Spleen (tissue), 11 donors: ENCODE measurements around the gene NAA16. TPM values are rescaled to one million over a fixed set of nuclear protein-coding genes. Genes with fewer than 3 reads are reported as not detected.

Source experiments
- DNase-seq: peaks from one replicate; pipeline ENCODE4 v3.0.0-alpha.2; 2020
- H3K27ac ChIP-seq, 8 donors: fragments of 200-600 bp; sonication (generic) in 7 of 8; 1 replicate in 4 of 8; 2 replicates in 4 of 8; pipeline versions ENCODE4 v1.5.0 to v1.8.0; 2016 to 2021; ENCODE audit warnings: inconsistent platforms in 4 of 8, mild to moderate bottlenecking in 4 of 8, moderate library complexity in 1 of 8
- H3K27me3 ChIP-seq, 7 donors: fragments of 200-600 bp; sonication (generic) in 6 of 7; replicated peaks in 1 of 7; 1 replicate in 4 of 7; 2 replicates in 3 of 7; pipeline versions ENCODE4 v1.5.0 to v1.8.0; 2016 to 2021; ENCODE audit warnings: inconsistent platforms in 3 of 7, mild to moderate bottlenecking in 1 of 7
- H3K36me3 ChIP-seq, 6 donors: fragments of 200-600 bp; sonication (generic) in 5 of 6; 1 replicate in 4 of 6; 2 replicates in 2 of 6; pipeline versions ENCODE4 v1.5.0 to v1.8.0; 2016 to 2021; ENCODE audit warnings: inconsistent platforms in 2 of 6
- H3K4me1 ChIP-seq, 6 donors: fragments of 200-600 bp; sonication (generic) in 5 of 6; 1 replicate in 3 of 6; 2 replicates in 3 of 6; pipeline versions ENCODE4 v1.5.0 to v1.8.0; 2016 to 2021; ENCODE audit warnings: inconsistent platforms in 3 of 6
- H3K4me3 ChIP-seq, 8 donors: fragments of 200-600 bp; sonication (generic) in 7 of 8; 1 replicate in 4 of 8; 2 replicates in 4 of 8; pipeline versions ENCODE4 v1.5.0 to v1.8.0; 2016 to 2021; ENCODE audit warnings: inconsistent platforms in 4 of 8, mild to moderate bottlenecking in 4 of 8, moderate library complexity in 2 of 8
- H3K9me3 ChIP-seq, 8 donors: fragments of 200-600 bp; sonication (generic) in 7 of 8; 1 replicate in 4 of 8; 2 replicates in 4 of 8; pipeline versions ENCODE4 v1.5.0 to v1.8.0; 2016 to 2021; ENCODE audit warnings: inconsistent platforms in 4 of 8
- CTCF ChIP-seq, 11 experiments: fragments of 200-600 bp in 7 of 11; fragments of 450-650 bp in 4 of 11; sonication (generic) in 4 of 11; IDR thresholded peaks in 8 of 11; conservative IDR thresholded peaks in 3 of 11; 1 replicate in 7 of 11; 2 replicates in 4 of 11; pipeline versions ENCODE4 v1.4.0 to v1.8.0; 2016 to 2021; ENCODE audit warnings: antibody characterized with exemption in 11 of 11, inconsistent platforms in 4 of 11, mild to moderate bottlenecking in 1 of 11
- POLR2A ChIP-seq, 3 donors: fragments of 450-650 bp; IDR thresholded peaks; one replicate each; pipeline ENCODE4 v1.5.1; 2017; ENCODE audit warnings: antibody characterized with exemption in 3 of 3, mild to moderate bottlenecking in 1 of 3
- POLR2AphosphoS5 ChIP-seq, 3 donors: sonication (generic); formaldehyde crosslinking; IDR thresholded peaks; one replicate each; pipeline ENCODE4 v1.5.1; 2017; ENCODE audit warnings: antibody characterized with exemption in 3 of 3
- WGBS, 5 donors: extraction: QIAGEN DNeasy Blood & Tissue Kit in 3 of 5; methylation state at CpG; one replicate each; pipeline versions ENCODE4 v1.1.5 to v1.1.7; 2013 to 2018; 5-methylcytosine and 5-hydroxymethylcytosine counted together
- intact Hi-C: fragments of 100-400 bp; cut with DNase I; formaldehyde crosslinking; loops from one replicate; pipeline ENCODE4 v1.15.0; 2023; ENCODE audit warnings: low total_unique reads
- polyA plus RNA-seq, 3 donors: library from polyadenylated mRNA; stranded (reverse); fragments of 200-250 nt; gene quantifications; one replicate each; pipeline ENCODE4 v1.2.1, GENCODE V29; 2013
- total RNA-seq, 7 donors: library from RNA; depleted of rRNA in 3 of 7; stranded (reverse); fragments of >200 nt in 3 of 7; fragmentation: NEBNext Ultra II Directional in 4 of 7; extraction: Animal tissue kit (Norgen Biotek cat#: 25700) in 4 of 7; gene quantifications; one replicate each; pipeline versions ENCODE4 v1.1.0 to v1.2.1, GENCODE V29; 2016 to 2021
- donor health status: healthy with polysubstance abuse.
- donor health status: DM: no; HTN: no; CAD: no; lungs with moderate emphysema.
- donor health status: DM: no; HTN: no; CAD: no.
- donor health status: Bipolar disorder and iron deficiency.
- donor health status: healthy.
- donor health status: DM: no; HTN: no; CAD: no.
- donor health status: DM: yes; HTN: yes; CAD: no.

The NAA16 gene
- total and polyA plus RNA-seq, 10 donors = 8.1 to 45.3 (median 26.9) TPM

- no peaks in the 10 kb centered on the region for H3K9me3 ChIP-seq
- H3K4me3 ChIP-seq = no peak overlapping the region
- peak overlapping the region in 3 of 8 donors; percentile 14 to 48 (median 37) for H3K27ac ChIP-seq
- peaks cover 0 to 70% (median 14%) of the 10 kb centered on the region in 6 donors for H3K36me3 ChIP-seq
- 51 to 60% (median 60%) methylated on average over 3 of the region's 3 CpGs for WGBS, 5 donors
- no peak for DNase-seq
- H3K4me1 ChIP-seq = peaks cover 0 to 57% (median 22%) of the 10 kb centered on the region in 6 donors
- TF ChIP-seq CTCF (IDR thresholded peaks at IDR 0.05 in 8 of 11, conservative IDR thresholded peaks at IDR 0.05 in 3 of 11) (no peak), POLR2A (IDR thresholded peaks at IDR 0.05) (no peak), POLR2AphosphoS5 (IDR thresholded peaks at IDR 0.05) (no peak)
- intact Hi-C loops = no loop called here
- H3K27me3 ChIP-seq = no peaks in the 10 kb centered on the region
Observed at GRCh38 chr13:41327994-41328790, 17.1 kb downstream of the NAA16 start.

- Histone ChIP-seq H3K9me3 (no peaks in the 10 kb centered on the region), H3K27me3 (no peaks in the 10 kb centered on the region), H3K36me3 (peaks cover 0 to 61% (median 16%) of the 10 kb centered on the region in 6 donors), H3K4me1 (peaks cover 0 to 14% (median 12%) of the 10 kb centered on the region in 6 donors), H3K4me3 (no peak overlapping the region), H3K27ac (no peak overlapping the region)
- intact Hi-C loops = no loop called here
- TF ChIP-seq POLR2AphosphoS5 (IDR thresholded peaks at IDR 0.05) (no peak), POLR2A (IDR thresholded peaks at IDR 0.05) (no peak), CTCF (IDR thresholded peaks at IDR 0.05 in 8 of 11, conservative IDR thresholded peaks at IDR 0.05 in 3 of 11) (no peak)
- DNase-seq = no peak
- WGBS, 5 donors = 91 to 100% (median 95%) methylated on average over 1 of the region's 1 CpG
Observed at GRCh38 chr13:41332829-41333228, 21.8 kb downstream of the NAA16 start.

- no peak for TF ChIP-seq POLR2A (IDR thresholded peaks at IDR 0.05)
- no peak overlapping the region for H3K27ac ChIP-seq
- peaks cover 0 to 75% (median 22%) of the 10 kb centered on the region in 6 donors for H3K36me3 ChIP-seq
- no peaks in the 10 kb centered on the region for H3K27me3 ChIP-seq
- WGBS, 5 donors = 83 to 96% (median 94%) methylated on average over 4 of the region's 4 CpGs
- H3K9me3 ChIP-seq = no peaks in the 10 kb centered on the region
- no peaks in the 10 kb centered on the region for H3K4me1 ChIP-seq
- intact Hi-C loops = no loop called here
- no peak overlapping the region for H3K4me3 ChIP-seq
- DNase-seq = no peak
Observed at GRCh38 chr13:41334810-41335209, 23.7 kb downstream of the NAA16 start.

- Histone ChIP-seq H3K36me3 (peaks cover 0 to 79% (median 20%) of the 10 kb centered on the region in 6 donors), H3K9me3 (no peaks in the 10 kb centered on the region), H3K27me3 (no peaks in the 10 kb centered on the region), H3K4me1 (peaks cover 0 to 27% (median 0%) of the 10 kb centered on the region in 6 donors), H3K4me3 (no peak overlapping the region), H3K27ac (no peak overlapping the region)
- no peak for DNase-seq
- TF ChIP-seq POLR2A (IDR thresholded peaks at IDR 0.05) (no peak), POLR2AphosphoS5 (IDR thresholded peaks at IDR 0.05) (no peak), CTCF (IDR thresholded peaks at IDR 0.05 in 8 of 11, conservative IDR thresholded peaks at IDR 0.05 in 3 of 11) (no peak)
- 91 to 99% (median 95%) methylated on average over 4 of the region's 4 CpGs for WGBS, 5 donors
- intact Hi-C loops = no loop called here
Observed at GRCh38 chr13:41344358-41344757, 33.3 kb downstream of the NAA16 start.
